MM.1S (cell line): ENCODE results near the gene HMX1.

Experiments
- DNase-seq: peaks from one replicate; pipeline ENCODE4 v3.0.0-alpha.2; 2015
- H2AFZ ChIP-seq: fragments of 300-600 bp; sonication (generic); 2 replicates; pipeline ENCODE4 v1.6.0; 2016; ENCODE audit warnings: antibody characterized with exemption, low read length
- H3F3A ChIP-seq: fragments of 300-600 bp; sonication (generic); 2 replicates; pipeline ENCODE4 v1.6.1; 2016; ENCODE audit warnings: mild to moderate bottlenecking, antibody characterized with exemption, low read length, moderate library complexity, mixed read lengths; ENCODE audit not compliant: insufficient read depth
- H3K27ac ChIP-seq: fragments of 300-600 bp; sonication (generic); 2 replicates; pipeline ENCODE4 v1.5.1; 2016; ENCODE audit warnings: mild to moderate bottlenecking, low read length
- H3K27me3 ChIP-seq: fragments of 300-600 bp; sonication (generic); replicated peaks from 2 replicates; pipeline ENCODE4 v1.6.0; 2016; ENCODE audit warnings: low read length; ENCODE audit not compliant: insufficient read depth
- H3K36me3 ChIP-seq: fragments of 300-600 bp; sonication (generic); replicated peaks from 2 replicates; pipeline ENCODE4 v1.6.1; 2016; ENCODE audit warnings: mild to moderate bottlenecking, low read length, mixed read lengths; ENCODE audit not compliant: insufficient read depth
- H3K4me1 ChIP-seq: fragments of 300-600 bp; sonication (generic); 2 replicates; pipeline ENCODE4 v1.6.1; 2016; ENCODE audit warnings: low read length, mixed read lengths
- H3K4me2 ChIP-seq: fragments of 300-600 bp; sonication (generic); 2 replicates; pipeline ENCODE4 v1.6.0; 2016; ENCODE audit warnings: low read depth, low read length
- H3K4me3 ChIP-seq: fragments of 300-600 bp; sonication (generic); 2 replicates; pipeline ENCODE4 v1.5.1; 2016; ENCODE audit warnings: low read length, mixed read lengths
- H3K79me2 ChIP-seq: fragments of 300-600 bp; sonication (generic); 2 replicates; pipeline ENCODE4 v1.6.1; 2016; ENCODE audit warnings: mixed run types, low read length, mixed read lengths
- H3K9ac ChIP-seq: fragments of 300-600 bp; sonication (generic); 2 replicates; pipeline ENCODE4 v1.6.1; 2016; ENCODE audit warnings: low read length, mixed read lengths
- H3K9me2 ChIP-seq: fragments of 300-600 bp; sonication (generic); replicated peaks from 2 replicates; pipeline ENCODE4 v1.6.1; 2016; ENCODE audit warnings: mild to moderate bottlenecking, low read length, mixed read lengths; ENCODE audit not compliant: insufficient read depth
- H3K9me3 ChIP-seq: fragments of 300-600 bp; sonication (generic); replicated peaks from 2 replicates; pipeline ENCODE4 v1.6.1; 2016; ENCODE audit warnings: mild to moderate bottlenecking, low read length, mixed read lengths; ENCODE audit not compliant: insufficient read depth
- H4K20me1 ChIP-seq: fragments of 300-600 bp; sonication (generic); 2 replicates; pipeline ENCODE4 v1.6.1; 2016; ENCODE audit warnings: mild to moderate bottlenecking, low read length, moderate library complexity, mixed read lengths; ENCODE audit not compliant: insufficient read depth
- CTCF ChIP-seq: fragments of 300-600 bp; sonication (generic); IDR thresholded peaks from 2 replicates; pipeline ENCODE4 v1.5.1; 2016; ENCODE audit warnings: antibody characterized with exemption, low read length, mixed read lengths
- EZH2 ChIP-seq: fragments of 300-600 bp; sonication (generic); optimal IDR thresholded peaks from 2 replicates; pipeline ENCODE3; 2017; ENCODE audit warnings: low read depth, mild to moderate bottlenecking, antibody characterized with exemption, low read length, mixed read lengths
- EZH2phosphoT487 ChIP-seq: fragments of 300-600 bp; sonication (generic); IDR thresholded peaks from 2 replicates; pipeline ENCODE4 v1.6.1; 2018; ENCODE audit warnings: antibody characterized with exemption, low read length

The HMX1 gene

GRCh38 chr4:8891646-8892555 is 20.3 kb upstream of the HMX1 start:
- Histone ChIP-seq H3F3A (no peaks in the 10 kb centered on the region), H3K27me3 (peaks cover 93% of the 10 kb centered on the region), H3K4me1 (no peaks in the 10 kb centered on the region), H3K79me2 (no peaks in the 10 kb centered on the region), H2AFZ (no peak overlapping the region), H3K9me2 (no peaks in the 10 kb centered on the region), H3K36me3 (no peaks in the 10 kb centered on the region), H3K9me3 (no peaks in the 10 kb centered on the region), H3K4me3 (no peak overlapping the region), H3K4me2 (no peak overlapping the region), H3K9ac (no peak overlapping the region), H4K20me1 (no peaks in the 10 kb centered on the region), H3K27ac (no peak overlapping the region)
- DNase-seq: no peak
- TF ChIP-seq EZH2phosphoT487 (no peak), CTCF (no peak), EZH2 (no peak)

- H3K27me3 ChIP-seq: peaks cover 93% of the 10 kb centered on the region
- no peaks in the 10 kb centered on the region for H3K9me3 ChIP-seq
- H3K4me2 ChIP-seq: no peak overlapping the region
- H3K79me2 ChIP-seq: no peaks in the 10 kb centered on the region
- H3K36me3 ChIP-seq: no peaks in the 10 kb centered on the region
- H3F3A ChIP-seq: no peaks in the 10 kb centered on the region
- H3K9me2 ChIP-seq: no peaks in the 10 kb centered on the region
- no peak overlapping the region for H3K4me3 ChIP-seq
- TF ChIP-seq EZH2: no peak
- no peak for TF ChIP-seq EZH2phosphoT487
- TF ChIP-seq CTCF: no peak
- H3K27ac ChIP-seq: no peak overlapping the region
- no peak overlapping the region for H2AFZ ChIP-seq
- DNase-seq: no peak
- no peaks in the 10 kb centered on the region for H4K20me1 ChIP-seq
- no peak overlapping the region for H3K9ac ChIP-seq
- no peaks in the 10 kb centered on the region for H3K4me1 ChIP-seq
These were observed 19.6 kb upstream of the HMX1 start for GRCh38 chr4:8891255-8891645.

- Histone ChIP-seq H3K36me3 (no peaks in the 10 kb centered on the region), H3K79me2 (no peaks in the 10 kb centered on the region), H3K9me3 (no peaks in the 10 kb centered on the region), H3K9me2 (no peaks in the 10 kb centered on the region), H3K9ac (no peak overlapping the region), H4K20me1 (no peaks in the 10 kb centered on the region), H3K27me3 (peaks cover 90% of the 10 kb centered on the region), H3K27ac (no peak overlapping the region), H3K4me2 (no peak overlapping the region), H2AFZ (no peak overlapping the region), H3K4me1 (no peaks in the 10 kb centered on the region), H3K4me3 (no peak overlapping the region), H3F3A (no peaks in the 10 kb centered on the region)
- TF ChIP-seq EZH2 (no peak), EZH2phosphoT487 (no peak)
- DNase-seq: no peak
These were observed 17.2 kb upstream of the HMX1 start for GRCh38 chr4:8888856-8889255.
